Measurements from ENCODE around the gene UPK2.

GRCh38 chr11:118918686-118919280 lies 37.3 kb upstream of the UPK2 start:
- TF ChIP-seq, protein P1, sequence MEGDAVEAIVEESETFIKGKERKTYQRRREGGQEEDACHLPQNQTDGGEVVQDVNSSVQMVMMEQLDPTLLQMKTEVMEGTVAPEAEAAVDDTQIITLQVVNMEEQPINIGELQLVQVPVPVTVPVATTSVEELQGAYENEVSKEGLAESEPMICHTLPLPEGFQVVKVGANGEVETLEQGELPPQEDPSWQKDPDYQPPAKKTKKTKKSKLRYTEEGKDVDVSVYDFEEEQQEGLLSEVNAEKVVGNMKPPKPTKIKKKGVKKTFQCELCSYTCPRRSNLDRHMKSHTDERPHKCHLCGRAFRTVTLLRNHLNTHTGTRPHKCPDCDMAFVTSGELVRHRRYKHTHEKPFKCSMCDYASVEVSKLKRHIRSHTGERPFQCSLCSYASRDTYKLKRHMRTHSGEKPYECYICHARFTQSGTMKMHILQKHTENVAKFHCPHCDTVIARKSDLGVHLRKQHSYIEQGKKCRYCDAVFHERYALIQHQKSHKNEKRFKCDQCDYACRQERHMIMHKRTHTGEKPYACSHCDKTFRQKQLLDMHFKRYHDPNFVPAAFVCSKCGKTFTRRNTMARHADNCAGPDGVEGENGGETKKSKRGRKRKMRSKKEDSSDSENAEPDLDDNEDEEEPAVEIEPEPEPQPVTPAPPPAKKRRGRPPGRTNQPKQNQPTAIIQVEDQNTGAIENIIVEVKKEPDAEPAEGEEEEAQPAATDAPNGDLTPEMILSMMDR (conservative IDR thresholded peaks at IDR 0.05; ENCODE audit: low read length) = no peak
- TF ChIP-seq EZH2phosphoT487 (IDR thresholded peaks at IDR 0.05; ENCODE audit: borderline replicate concordance) = no peak

Data from Loucy (cell line).